Right kidney (tissue), 1 donor: ENCODE measurements around the gene COX10.

ENCODE experiments used
- DNase-seq: peaks from one replicate; pipeline ENCODE4 v3.0.0-alpha.2; 2016

The COX10 gene

GRCh38 chr17:14068542-14069250 lies 608 bp upstream of the COX10 start:
- no peak for DNase-seq

- no peak for DNase-seq
These were observed 1.2 kb downstream of the COX10 start for GRCh38 chr17:14070344-14070984.

GRCh38 chr17:14072881-14073280 lies 3.6 kb downstream of the COX10 start:
- DNase-seq: no peak

GRCh38 chr17:14078027-14078426 lies 8.7 kb downstream of the COX10 start:
- no peak for DNase-seq

GRCh38 chr17:14080847-14081251 lies 11.5 kb downstream of the COX10 start:
- no peak for DNase-seq

- DNase-seq: no peak
These were observed 13.5 kb downstream of the COX10 start for GRCh38 chr17:14082848-14083247.

GRCh38 chr17:14084955-14085354 lies 15.7 kb downstream of the COX10 start:
- DNase-seq: no peak

- DNase-seq: no peak
These were observed 16.9 kb downstream of the COX10 start for GRCh38 chr17:14086189-14086588.

- DNase-seq: no peak
These were observed 19.9 kb downstream of the COX10 start for GRCh38 chr17:14089179-14089578.

GRCh38 chr17:14091367-14091766 lies 22.1 kb downstream of the COX10 start:
- DNase-seq: no peak

- no peak for DNase-seq
These were observed 23.5 kb downstream of the COX10 start for GRCh38 chr17:14092808-14093207.

- DNase-seq: no peak
These were observed 25.6 kb downstream of the COX10 start for GRCh38 chr17:14094676-14095601.

GRCh38 chr17:14095631-14096030 lies 26.3 kb downstream of the COX10 start:
- DNase-seq: no peak

- no peak for DNase-seq
These were observed 28.9 kb downstream of the COX10 start for GRCh38 chr17:14098246-14098645.

- no peak for DNase-seq
These were observed 32.7 kb downstream of the COX10 start for GRCh38 chr17:14101976-14102375.

GRCh38 chr17:14103836-14104235 lies 34.5 kb downstream of the COX10 start:
- no peak for DNase-seq

GRCh38 chr17:14104734-14105133 lies 35.4 kb downstream of the COX10 start:
- no peak for DNase-seq

- DNase-seq: no peak
These were observed 38.6 kb downstream of the COX10 start for GRCh38 chr17:14107889-14108288.

GRCh38 chr17:14112407-14112806 lies 43.1 kb downstream of the COX10 start:
- DNase-seq: no peak

- no peak for DNase-seq
These were observed 43.8 kb downstream of the COX10 start for GRCh38 chr17:14113137-14113536.

GRCh38 chr17:14116263-14117024 lies 47.1 kb downstream of the COX10 start:
- DNase-seq: no peak

GRCh38 chr17:14118951-14119350 lies 49.6 kb downstream of the COX10 start:
- no peak for DNase-seq
